Neuronal stem cell (in vitro differentiated cells): ENCODE measurements around the gene BORCS5.
"Not testable (repeated sequence)": the region's sequence is repeated elsewhere in the genome, so short reads cannot be mapped to it uniquely, and the experiment has no call there.

Experiments
- DNase-seq: peaks from one replicate; pipeline ENCODE4 v3.0.0-alpha.2; 2013; ENCODE audit warnings: low spot score
- H2AFZ ChIP-seq: one replicate; pipeline ENCODE4 v1.6.1; 2013; ENCODE audit warnings: mild to moderate bottlenecking, low read length, inconsistent platforms
- H2AK5ac ChIP-seq: 2 replicates; pipeline ENCODE4 v1.6.1; 2013; ENCODE audit warnings: low read depth, mild to moderate bottlenecking, inconsistent platforms, low read length, moderate library complexity, mixed read lengths
- H2BK120ac ChIP-seq: 2 replicates; pipeline ENCODE4 v1.6.1; 2013; ENCODE audit warnings: low read depth, mild to moderate bottlenecking, inconsistent platforms, low read length, moderate library complexity, mixed read lengths
- H2BK12ac ChIP-seq: one replicate; pipeline ENCODE4 v1.6.1; 2013; ENCODE audit warnings: low read length, inconsistent platforms
- H2BK15ac ChIP-seq: 2 replicates; pipeline ENCODE4 v1.6.1; 2013; ENCODE audit warnings: mild to moderate bottlenecking, low read length, inconsistent platforms, mixed read lengths
- H2BK5ac ChIP-seq: one replicate; pipeline ENCODE4 v1.6.1; 2013; ENCODE audit warnings: inconsistent platforms, mild to moderate bottlenecking, low read length, moderate library complexity
- H3K14ac ChIP-seq: one replicate; pipeline ENCODE4 v1.6.1; 2013; ENCODE audit warnings: low read length, inconsistent platforms
- H3K18ac ChIP-seq: 2 replicates; pipeline ENCODE4 v1.6.1; 2013; ENCODE audit warnings: low read length, inconsistent platforms
- H3K23ac ChIP-seq: 2 replicates; pipeline ENCODE4 v1.6.1; 2013; ENCODE audit warnings: low read depth, mild to moderate bottlenecking, mixed read lengths, low read length, inconsistent platforms; ENCODE audit not compliant: poor library complexity
- H3K27ac ChIP-seq: replicated peaks from 3 replicates; pipeline ENCODE4 v1.5.1; 2013; ENCODE audit warnings: low read length, inconsistent platforms
- H3K27me3 ChIP-seq, 3 experiments: 2 replicates each; pipeline ENCODE4 v1.6.1; 2013; ENCODE audit warnings: low read length in 3 of 3, mild to moderate bottlenecking in 2 of 3, inconsistent platforms in 1 of 3, low read depth in 1 of 3, mixed read lengths in 1 of 3, moderate library complexity in 1 of 3; ENCODE audit not compliant: control insufficient read depth in 3 of 3, insufficient read depth in 3 of 3
- H3K36me3 ChIP-seq, 2 donors: replicated peaks in 1 of 2; 2 replicates each; pipeline ENCODE4 v1.6.1; 2013; ENCODE audit warnings: low read length in 2 of 2; ENCODE audit not compliant: control insufficient read depth in 2 of 2, insufficient read depth in 2 of 2
- H3K4ac ChIP-seq: 2 replicates; pipeline ENCODE4 v1.6.1; 2013; ENCODE audit warnings: inconsistent platforms, mild to moderate bottlenecking, low read length, moderate library complexity
- H3K4me1 ChIP-seq, 2 donors: 1 replicate in 1 of 2; 2 replicates in 1 of 2; pipeline ENCODE4 v1.6.1; 2013; ENCODE audit warnings: low read length in 2 of 2, low read depth in 1 of 2; ENCODE audit not compliant: control insufficient read depth in 2 of 2, insufficient read depth in 1 of 2
- H3K4me2 ChIP-seq: one replicate; pipeline ENCODE4 v1.6.1; 2013; ENCODE audit warnings: mild to moderate bottlenecking, low read length, inconsistent platforms; ENCODE audit not compliant: insufficient read depth, poor library complexity, severe bottlenecking
- H3K4me3 ChIP-seq, 2 donors: 2 replicates each; pipeline ENCODE4 v1.5.1; 2013; ENCODE audit warnings: low read length in 2 of 2, mild to moderate bottlenecking in 2 of 2, inconsistent platforms in 1 of 2, moderate library complexity in 1 of 2
- H3K79me1 ChIP-seq: one replicate; pipeline ENCODE4 v1.6.1; 2013; ENCODE audit warnings: low read depth, mild to moderate bottlenecking, inconsistent platforms, low read length, moderate library complexity
- H3K9ac ChIP-seq: one replicate; pipeline ENCODE4 v1.6.1; 2013; ENCODE audit warnings: mild to moderate bottlenecking, low read depth, low read length, inconsistent platforms; ENCODE audit not compliant: poor library complexity
- H3K9me3 ChIP-seq, 2 donors: replicated peaks in 1 of 2; 2 replicates each; pipeline versions ENCODE3 to v1.6.1; 2013; ENCODE audit warnings: low read length in 2 of 2, mild to moderate bottlenecking in 2 of 2, inconsistent platforms in 1 of 2, low read depth in 1 of 2, mixed read lengths in 1 of 2, moderate library complexity in 1 of 2; ENCODE audit not compliant: control insufficient read depth in 2 of 2, insufficient read depth in 1 of 2
- H4K8ac ChIP-seq: one replicate; pipeline ENCODE4 v1.6.1; 2013; ENCODE audit warnings: low read depth, mild to moderate bottlenecking, inconsistent platforms, low read length, moderate library complexity
- H4K91ac ChIP-seq: one replicate; pipeline ENCODE4 v1.6.1; 2013; ENCODE audit warnings: low read length, low read depth, mild to moderate bottlenecking, inconsistent platforms; ENCODE audit not compliant: poor library complexity
- WGBS, 2 donors: extraction: QIAGEN DNeasy Blood & Tissue Kit; methylation state at CpG; one replicate each; pipeline ENCODE4 v1.1.7; 2013; ENCODE audit warnings: missing lambda C conversion rate in 2 of 2, mixed read lengths in 1 of 2; ENCODE audit not compliant: insufficient read length in 2 of 2, insufficient replicate concordance in 1 of 2; ENCODE audit errors: extremely low coverage in 2 of 2; 5-methylcytosine and 5-hydroxymethylcytosine counted together

Gene BORCS5

GRCh38 chr12:12405882-12406281 is 49.0 kb downstream of the BORCS5 start:
- no peaks in the 10 kb centered on the region for H3K79me1 ChIP-seq
- H4K91ac ChIP-seq: no peak overlapping the region
- H3K27ac ChIP-seq: no peak overlapping the region
- no peaks in the 10 kb centered on the region for H3K36me3 ChIP-seq
- no peak overlapping the region for H3K14ac ChIP-seq
- no peak overlapping the region for H3K4me3 ChIP-seq
- no peak overlapping the region for H3K9ac ChIP-seq
- no peaks in the 10 kb centered on the region for H3K4me1 ChIP-seq
- H3K9me3 ChIP-seq: no peaks in the 10 kb centered on the region
- no peak overlapping the region for H2BK12ac ChIP-seq
- H3K4ac ChIP-seq: no peak overlapping the region
- H3K27me3 ChIP-seq: no peaks in the 10 kb centered on the region
- no peak overlapping the region for H3K18ac ChIP-seq
- H2BK5ac ChIP-seq: no peak overlapping the region
- H4K8ac ChIP-seq: no peak overlapping the region
- no peak for DNase-seq
- H2AK5ac ChIP-seq: no peak overlapping the region
- no peak overlapping the region for H3K4me2 ChIP-seq
- no CpG with 5 or more reads among the region's 5 CpGs for WGBS, 2 donors
- H2BK120ac ChIP-seq: no peak overlapping the region
- H2AFZ ChIP-seq: no peak overlapping the region
- no peak overlapping the region for H3K23ac ChIP-seq
- no peak overlapping the region for H2BK15ac ChIP-seq

- H3K27me3 ChIP-seq: no peaks in the 10 kb centered on the region
- H3K4ac ChIP-seq: no peak overlapping the region
- H3K23ac ChIP-seq: no peak overlapping the region
- no peaks in the 10 kb centered on the region for H3K79me1 ChIP-seq
- H2BK12ac ChIP-seq: no peak overlapping the region
- no peak overlapping the region for H2AFZ ChIP-seq
- no peak overlapping the region for H4K91ac ChIP-seq
- H3K27ac ChIP-seq: no peak overlapping the region
- H3K4me1 ChIP-seq: no peaks in the 10 kb centered on the region
- DNase-seq: no peak
- H2BK5ac ChIP-seq: no peak overlapping the region
- no peak overlapping the region for H3K9ac ChIP-seq
- H3K4me2 ChIP-seq: no peak overlapping the region
- no peak overlapping the region for H2BK15ac ChIP-seq
- no peak overlapping the region for H3K18ac ChIP-seq
- no peaks in the 10 kb centered on the region for H3K36me3 ChIP-seq
- H2BK120ac ChIP-seq: no peak overlapping the region
- H3K14ac ChIP-seq: no peak overlapping the region
- H2AK5ac ChIP-seq: no peak overlapping the region
- H4K8ac ChIP-seq: no peak overlapping the region
- no peaks in the 10 kb centered on the region for H3K9me3 ChIP-seq
- no peak overlapping the region for H3K4me3 ChIP-seq
These were observed 49.9 kb downstream of the BORCS5 start for GRCh38 chr12:12406762-12407161.

DNA sequence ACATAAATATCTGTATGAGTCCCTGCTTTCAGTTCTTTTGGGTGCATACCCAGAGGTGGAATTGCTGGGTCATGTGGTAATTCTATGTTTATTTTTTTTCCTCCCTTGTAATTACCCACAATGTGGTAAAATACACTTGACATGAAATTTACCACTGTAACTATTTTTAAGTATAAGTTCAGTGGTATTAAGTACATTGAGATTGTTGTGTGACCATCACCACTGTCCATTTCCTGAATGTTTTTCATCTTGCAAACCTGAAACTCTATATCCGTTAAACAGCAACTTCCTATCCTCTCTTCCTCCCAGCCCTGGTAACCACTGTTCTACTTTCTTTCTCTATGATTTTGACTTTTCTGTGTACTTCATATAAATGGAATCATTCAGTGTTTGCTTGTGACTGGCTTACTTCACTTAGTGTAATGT is 51.4 kb downstream of the BORCS5 start:
- H3K23ac ChIP-seq: no peak overlapping the region
- no peak overlapping the region for H3K4me3 ChIP-seq
- H2BK5ac ChIP-seq: no peak overlapping the region
- no peak overlapping the region for H2BK15ac ChIP-seq
- no peak overlapping the region for H2BK120ac ChIP-seq
- no peaks in the 10 kb centered on the region for H3K9me3 ChIP-seq
- H3K9ac ChIP-seq: no peak overlapping the region
- H3K4me1 ChIP-seq: no peaks in the 10 kb centered on the region
- no peak overlapping the region for H2AK5ac ChIP-seq
- no peak overlapping the region for H2BK12ac ChIP-seq
- no CpG with 5 or more reads among the region's 1 CpG for WGBS, 2 donors
- H3K36me3 ChIP-seq: no peaks in the 10 kb centered on the region
- H3K14ac ChIP-seq: no peak overlapping the region
- no peak overlapping the region for H3K18ac ChIP-seq
- H3K27ac ChIP-seq: no peak overlapping the region
- H4K91ac ChIP-seq: no peak overlapping the region
- H3K4me2 ChIP-seq: no peak overlapping the region
- no peak for DNase-seq
- no peaks in the 10 kb centered on the region for H3K27me3 ChIP-seq
- H4K8ac ChIP-seq: no peak overlapping the region
- no peak overlapping the region for H3K4ac ChIP-seq
- no peaks in the 10 kb centered on the region for H3K79me1 ChIP-seq
- H2AFZ ChIP-seq: no peak overlapping the region

DNA sequence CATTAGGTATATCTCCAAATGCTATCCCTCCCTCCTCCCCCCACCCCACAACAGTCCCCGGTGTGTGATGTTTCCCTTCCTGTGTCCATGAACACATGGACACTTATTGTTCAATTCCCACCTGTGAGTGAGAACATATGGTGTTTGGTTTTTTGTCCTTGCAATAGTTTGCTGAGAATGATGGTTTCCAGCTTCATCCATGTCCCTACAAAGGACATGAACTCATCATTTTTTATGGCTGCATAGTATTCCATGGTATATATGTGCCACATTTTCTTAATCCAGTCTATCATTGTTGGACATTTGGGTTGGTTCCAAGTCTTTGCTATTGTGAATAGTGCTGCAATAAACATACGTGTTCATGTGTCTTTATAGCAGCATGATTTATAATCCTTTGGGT is 52.5 kb downstream of the BORCS5 start:
- not testable (repeated sequence) for H4K8ac ChIP-seq, H3K18ac ChIP-seq
- no CpG with 5 or more reads among the region's 2 CpGs for WGBS, 2 donors

More for the DNA sequence above, 52.5 kb downstream of the BORCS5 start:
- not testable (repeated sequence) for H3K4me1 ChIP-seq, H3K14ac ChIP-seq, H3K79me1 ChIP-seq, H2BK12ac ChIP-seq, H3K4ac ChIP-seq, H2BK15ac ChIP-seq, H3K4me3 ChIP-seq, H3K4me2 ChIP-seq, H3K9me3 ChIP-seq, H3K9ac ChIP-seq, H3K23ac ChIP-seq, H2BK5ac ChIP-seq, H2BK120ac ChIP-seq, H2AFZ ChIP-seq, H3K27me3 ChIP-seq, H3K36me3 ChIP-seq, H4K91ac ChIP-seq, DNase-seq, H3K27ac ChIP-seq, H2AK5ac ChIP-seq
